ENCODE results near the gene SHISA8.

- TF ChIP-seq EP300 (IDR thresholded peaks at IDR 0.05) (no peak), POLR2A (IDR thresholded peaks at IDR 0.05) (no peak)
Observed at GRCh38 chr22:41951898-41952474, 37.1 kb upstream of the SHISA8 start, which contains the start of gene SMIM45.

Measured in gastroesophageal sphincter (tissue), 2 donors.